Astrocyte of the cerebellum (primary cell): Measurements from ENCODE around the gene PRXL2A.

ENCODE experiments used
- DNase-seq: peaks from one replicate; pipeline ENCODE4 v3.0.0-alpha.2; 2011; ENCODE audit warnings: low read depth
- H3K4me3 ChIP-seq: 2 replicates; pipeline ENCODE4 v1.5.1; 2011; ENCODE audit warnings: mild to moderate bottlenecking, low read depth, low read length, moderate library complexity
- in situ Hi-C: cut with HindIII; loops from 2 replicates; pipeline ENCODE4 v1.10.0; 2017; ENCODE audit warnings: low sequenced_read_pairs
- TF ChIP-seq, protein P1 (sequence below): IDR thresholded peaks from 2 replicates; pipeline ENCODE4 v1.5.1; 2012; ENCODE audit warnings: low read length, low read depth, moderate library complexity, mild to moderate bottlenecking; ENCODE audit errors: missing control alignments

The PRXL2A gene

DNA sequence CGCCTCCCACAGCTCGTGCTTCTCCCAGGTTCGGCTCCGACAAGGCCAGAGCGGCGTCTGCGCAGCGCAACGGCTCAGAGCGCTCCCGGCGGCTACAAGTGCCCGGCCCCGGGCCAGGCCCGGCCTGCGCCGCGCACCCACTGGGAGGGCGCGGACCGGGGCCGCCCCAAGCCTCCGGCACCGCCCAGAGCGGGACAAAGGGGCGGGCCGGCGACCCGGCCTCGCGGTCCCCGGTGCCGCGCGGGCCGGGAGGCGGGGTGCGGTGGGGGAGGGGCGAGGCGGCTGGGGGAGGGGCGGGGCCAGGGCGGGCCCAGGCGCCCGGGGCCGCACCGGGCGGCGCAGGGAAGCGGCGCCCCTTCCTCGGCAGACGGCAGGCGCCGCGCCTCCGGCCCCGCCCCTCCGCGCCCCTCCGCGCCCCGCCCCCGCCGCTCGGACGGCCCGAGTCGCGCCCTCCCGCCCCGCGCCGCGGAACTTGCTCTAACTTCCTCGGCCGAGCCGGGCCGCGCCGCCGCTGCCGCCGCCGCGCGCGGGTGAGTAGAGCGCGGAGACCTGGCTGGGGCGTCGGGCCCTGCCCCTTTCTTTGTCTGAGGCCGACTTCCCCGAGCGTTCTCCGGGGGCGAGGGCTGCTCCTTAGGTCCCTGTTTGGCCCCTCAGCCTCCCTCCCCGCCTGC, 45.6 kb downstream of the PRXL2A start, which contains the start of gene TSPAN14:
TSPAN14 (plus strand) TSS at position 469 of the 671 bp plus-strand sequence. CDS start 34,924 bp downstream, outside the sequence.
- in situ Hi-C loops: no loop called here
- DNase-seq: no peak
- TF ChIP-seq, protein P1, sequence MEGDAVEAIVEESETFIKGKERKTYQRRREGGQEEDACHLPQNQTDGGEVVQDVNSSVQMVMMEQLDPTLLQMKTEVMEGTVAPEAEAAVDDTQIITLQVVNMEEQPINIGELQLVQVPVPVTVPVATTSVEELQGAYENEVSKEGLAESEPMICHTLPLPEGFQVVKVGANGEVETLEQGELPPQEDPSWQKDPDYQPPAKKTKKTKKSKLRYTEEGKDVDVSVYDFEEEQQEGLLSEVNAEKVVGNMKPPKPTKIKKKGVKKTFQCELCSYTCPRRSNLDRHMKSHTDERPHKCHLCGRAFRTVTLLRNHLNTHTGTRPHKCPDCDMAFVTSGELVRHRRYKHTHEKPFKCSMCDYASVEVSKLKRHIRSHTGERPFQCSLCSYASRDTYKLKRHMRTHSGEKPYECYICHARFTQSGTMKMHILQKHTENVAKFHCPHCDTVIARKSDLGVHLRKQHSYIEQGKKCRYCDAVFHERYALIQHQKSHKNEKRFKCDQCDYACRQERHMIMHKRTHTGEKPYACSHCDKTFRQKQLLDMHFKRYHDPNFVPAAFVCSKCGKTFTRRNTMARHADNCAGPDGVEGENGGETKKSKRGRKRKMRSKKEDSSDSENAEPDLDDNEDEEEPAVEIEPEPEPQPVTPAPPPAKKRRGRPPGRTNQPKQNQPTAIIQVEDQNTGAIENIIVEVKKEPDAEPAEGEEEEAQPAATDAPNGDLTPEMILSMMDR: no peak
- H3K4me3 ChIP-seq: peak within 1 kb of the TSS; percentile 81

- peak overlapping the region; percentile 81 for H3K4me3 ChIP-seq
- TF ChIP-seq, protein P1: no peak
- no peak for DNase-seq
- in situ Hi-C loops: no loop called here
Observed at GRCh38 chr10:80454513-80455460, 46.4 kb downstream of the PRXL2A start.

DNA sequence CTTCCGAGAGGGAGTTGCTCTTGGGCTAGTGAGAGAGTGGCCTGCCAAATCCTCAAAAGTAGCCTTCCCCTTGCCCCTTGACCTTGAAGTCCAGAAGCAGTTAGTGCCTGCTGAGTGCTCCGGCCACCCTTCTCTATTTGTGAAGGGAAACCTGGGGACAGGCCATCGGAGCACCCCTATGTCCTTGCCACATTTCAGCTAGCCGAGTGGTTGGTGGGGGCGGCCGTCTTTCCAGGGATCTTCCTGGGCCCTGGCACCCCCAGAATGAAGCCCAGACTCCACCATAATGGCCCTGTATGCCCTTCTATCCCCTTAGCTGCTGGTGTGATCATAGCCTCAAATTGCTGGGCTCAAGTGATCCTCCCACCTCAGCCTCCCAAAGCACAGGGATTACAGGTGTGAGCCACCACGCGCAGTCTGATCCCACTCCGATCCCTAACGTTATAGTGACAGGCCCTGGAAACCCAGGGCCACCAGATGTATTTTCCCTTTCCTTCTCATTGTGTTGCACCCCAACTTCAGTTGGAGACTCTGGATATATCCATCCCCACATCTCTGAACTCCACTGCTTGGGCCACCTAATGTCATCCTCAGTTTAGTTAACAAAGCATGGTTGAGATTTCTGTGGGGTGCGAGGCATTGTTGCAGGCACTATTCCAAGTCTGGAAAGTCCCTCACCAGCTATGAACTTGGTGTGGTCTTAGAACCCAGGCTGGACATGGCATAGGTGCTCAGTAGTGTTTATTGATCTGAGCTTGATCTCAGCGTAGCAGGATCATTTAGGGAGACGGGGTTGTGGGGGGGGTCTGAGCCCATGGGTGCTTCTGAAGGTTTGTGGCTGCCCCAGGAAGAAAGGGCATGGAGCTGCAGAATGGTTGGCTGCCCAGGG, 47.4 kb downstream of the PRXL2A start:
- no peak for DNase-seq
- H3K4me3 ChIP-seq: peak overlapping the region; percentile 81
- TF ChIP-seq, protein P1: no peak
- in situ Hi-C loops: no loop called here

DNA sequence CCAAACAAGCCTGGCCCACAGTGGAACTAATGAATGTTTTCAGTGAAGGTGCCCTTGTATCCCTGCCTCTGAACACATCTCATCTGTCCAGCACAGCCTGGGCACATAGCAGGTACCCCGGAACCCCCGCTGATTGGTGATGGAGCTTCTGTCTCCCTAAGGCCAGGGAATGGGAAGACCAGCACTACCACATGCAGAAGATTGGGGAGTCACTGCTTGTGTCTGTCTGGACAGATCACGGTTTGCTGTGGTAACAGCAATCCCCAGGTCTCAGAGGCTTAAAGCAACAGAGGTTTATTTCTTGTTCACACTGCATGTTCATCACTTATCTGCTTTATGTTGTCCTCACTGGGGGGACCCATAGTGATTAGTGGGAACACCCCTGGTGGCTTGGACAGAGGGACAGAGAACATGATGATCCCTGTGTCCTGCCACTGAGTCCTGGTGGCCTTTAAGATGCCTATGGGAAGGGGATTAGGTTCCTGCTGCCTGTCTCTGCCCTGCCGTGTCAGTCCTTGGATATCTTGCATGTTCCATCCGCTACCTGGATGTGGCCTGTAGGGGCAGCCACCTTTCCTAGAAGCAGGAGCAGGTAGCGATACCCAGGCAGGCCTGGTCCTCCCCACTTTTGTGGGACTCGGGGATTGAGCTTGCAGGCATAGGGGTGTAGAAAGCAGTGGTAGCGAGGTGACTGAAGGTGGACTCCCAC, 49.4 kb downstream of the PRXL2A start:
- no peak for DNase-seq
- TF ChIP-seq, protein P1: no peak
- H3K4me3 ChIP-seq: no peak overlapping the region
- in situ Hi-C loops: no loop called here

DNA sequence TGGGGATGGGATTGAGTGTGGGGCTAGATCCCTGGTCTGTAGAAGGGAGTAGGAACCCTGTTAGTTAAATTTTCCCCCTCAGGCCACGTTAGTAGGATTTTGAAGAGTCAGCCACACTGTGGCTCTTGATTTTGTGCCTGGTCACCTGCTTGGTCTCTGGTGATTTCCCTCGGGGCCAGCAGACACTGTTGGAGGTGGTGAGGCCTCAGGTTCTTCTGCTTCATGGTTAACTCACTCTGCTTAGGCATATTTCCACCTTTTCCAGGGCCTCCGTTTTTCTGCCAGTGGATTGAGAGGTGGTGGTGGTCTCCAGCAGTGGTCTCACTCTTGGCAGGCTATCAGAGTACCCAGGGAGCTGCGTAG, 49.9 kb downstream of the PRXL2A start:
- in situ Hi-C loops: no loop called here
- TF ChIP-seq, protein P1: no peak
- H3K4me3 ChIP-seq: no peak overlapping the region
- no peak for DNase-seq

GRCh38 chr10:80458638-80459037, 50.3 kb downstream of the PRXL2A start:
- in situ Hi-C loops: no loop called here
- no peak overlapping the region for H3K4me3 ChIP-seq

More at GRCh38 chr10:80458638-80459037, 50.3 kb downstream of the PRXL2A start:
- TF ChIP-seq, protein P1: no peak
- DNase-seq: no peak
